ENCODE results near the gene ACOXL. TPM values are rescaled to one million over a fixed set of nuclear protein-coding genes. Genes with fewer than 3 reads are reported as not detected.

The ACOXL gene
- total and polyA plus RNA-seq, 2 experiments from 2014 or later = not detected

- DNase-seq = peak; percentile 10
- H4K20me1 ChIP-seq (ENCODE audit: insufficient read depth) = no peaks in the 10 kb centered on the region
- H3K27me3 ChIP-seq (replicated peaks; ENCODE audit: insufficient read depth) = peaks cover 63% of the 10 kb centered on the region
- no peak overlapping the region for H3K9ac ChIP-seq
- no peak overlapping the region for H3K4me3 ChIP-seq
- H3K79me2 ChIP-seq (ENCODE audit: insufficient read depth) = no peaks in the 10 kb centered on the region
- TF ChIP-seq EZH2phosphoT487 (IDR thresholded peaks at IDR 0.05; ENCODE audit: insufficient read depth, low read depth) (no peak), EZH2 (IDR thresholded peaks at IDR 0.05; ENCODE audit: insufficient read depth, poor library complexity, severe bottlenecking) (no peak)
- no peaks in the 10 kb centered on the region for H3K9me3 ChIP-seq (ENCODE audit: low read depth)
- no peak overlapping the region for H3K4me2 ChIP-seq (ENCODE audit: unreplicated experiment)
- WGBS, 2 experiments (ENCODE audit: low coverage in 1 of 2, low lambda C conversion rate in 2 of 2, missing lambda C conversion rate in 2 of 2) = 59 to 67% methylated on average over 6 of the region's 6 CpGs
- no peaks in the 10 kb centered on the region for H3K36me3 ChIP-seq (ENCODE audit: low read depth)
- in situ Hi-C loops (cut with MboI) = no loop called here
- no peak overlapping the region for H2AFZ ChIP-seq
- no peak overlapping the region for H3K27ac ChIP-seq
- H3K4me1 ChIP-seq (ENCODE audit: insufficient read depth) = peaks cover 15% of the 10 kb centered on the region
- no peaks in the 10 kb centered on the region; the same call in 1 of the 2 replicates for H3F3A ChIP-seq (ENCODE audit: insufficient read depth)
- no peaks in the 10 kb centered on the region for H3K9me2 ChIP-seq (ENCODE audit: insufficient read depth)
Measured at GRCh38 chr2:110713513-110714362, 18.6 kb upstream of the ACOXL start.

- Histone ChIP-seq H3K9me3 (ENCODE audit: low read depth) (no peaks in the 10 kb centered on the region), H3K9ac (no peak overlapping the region), H3K4me3 (no peak overlapping the region), H3K79me2 (ENCODE audit: insufficient read depth) (no peaks in the 10 kb centered on the region), H3K9me2 (ENCODE audit: insufficient read depth) (no peaks in the 10 kb centered on the region), H4K20me1 (ENCODE audit: insufficient read depth) (no peaks in the 10 kb centered on the region), H3K4me1 (ENCODE audit: insufficient read depth) (peaks cover 15% of the 10 kb centered on the region), H3K36me3 (ENCODE audit: low read depth) (no peaks in the 10 kb centered on the region), H2AFZ (no peak overlapping the region), H3K27ac (no peak overlapping the region), H3K4me2 (ENCODE audit: unreplicated experiment) (no peak overlapping the region), H3F3A (ENCODE audit: insufficient read depth) (no peaks in the 10 kb centered on the region; the same call in 1 of the 2 replicates), H3K27me3 (replicated peaks; ENCODE audit: insufficient read depth) (peaks cover 58% of the 10 kb centered on the region)
- in situ Hi-C loops (cut with MboI) = no loop called here
- no peak for TF ChIP-seq EZH2phosphoT487 (IDR thresholded peaks at IDR 0.05; ENCODE audit: insufficient read depth, low read depth)
- no peak for TF ChIP-seq EZH2 (IDR thresholded peaks at IDR 0.05; ENCODE audit: insufficient read depth, poor library complexity, severe bottlenecking)
- WGBS, 2 experiments (ENCODE audit: low coverage in 1 of 2, low lambda C conversion rate in 2 of 2, missing lambda C conversion rate in 2 of 2) = 61 to 64% methylated on average over 6 of the region's 6 CpGs
- no peak for DNase-seq
Measured at GRCh38 chr2:110714452-110715224, 17.7 kb upstream of the ACOXL start.

DNA sequence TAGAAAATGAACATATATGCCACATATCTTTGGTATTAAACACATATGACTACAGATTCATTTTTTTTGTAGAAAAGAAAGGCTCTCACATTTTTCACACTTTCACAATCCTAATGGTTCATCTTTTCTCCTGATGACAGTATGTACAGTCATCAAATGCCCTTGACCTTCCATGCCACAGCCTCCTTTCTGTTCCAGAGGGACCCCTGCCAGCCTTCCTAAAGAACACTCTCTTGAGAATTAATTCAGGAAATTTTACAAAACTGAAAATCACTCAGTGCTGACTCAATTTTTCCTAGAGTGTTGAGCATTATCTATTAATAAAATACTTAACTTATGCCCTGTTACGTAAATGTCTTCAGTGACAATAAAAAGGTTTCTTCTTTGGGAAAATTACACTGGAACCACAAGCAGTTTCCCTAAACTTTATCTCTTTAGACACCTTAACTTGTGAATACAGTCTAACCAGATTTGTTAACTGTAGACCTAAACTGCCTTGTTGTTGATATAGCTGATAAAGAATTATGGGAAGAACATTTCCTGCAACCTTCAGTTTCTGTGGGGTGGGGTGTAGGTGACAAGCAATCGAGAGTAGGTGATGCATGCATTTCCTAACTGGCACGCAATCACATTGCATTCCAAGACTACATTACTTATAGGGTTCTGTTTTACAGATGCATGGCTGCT, 15.3 kb upstream of the ACOXL start:
- in situ Hi-C loops (cut with MboI) = no loop called here
- no peak overlapping the region for H3K9ac ChIP-seq
- no peak overlapping the region for H3K27ac ChIP-seq
- H4K20me1 ChIP-seq (ENCODE audit: insufficient read depth) = no peaks in the 10 kb centered on the region
- H3K79me2 ChIP-seq (ENCODE audit: insufficient read depth) = no peaks in the 10 kb centered on the region
- TF ChIP-seq EZH2phosphoT487 (IDR thresholded peaks at IDR 0.05; ENCODE audit: insufficient read depth, low read depth) (peak; percentile 29; the same call in 1 of the 2 replicates), EZH2 (IDR thresholded peaks at IDR 0.05; ENCODE audit: insufficient read depth, poor library complexity, severe bottlenecking) (no peak)
- no peak overlapping the region for H2AFZ ChIP-seq
- no peaks in the 10 kb centered on the region; the same call in 1 of the 2 replicates for H3F3A ChIP-seq (ENCODE audit: insufficient read depth)
- no peak overlapping the region for H3K4me3 ChIP-seq
- H3K9me2 ChIP-seq (ENCODE audit: insufficient read depth) = no peaks in the 10 kb centered on the region
- no peaks in the 10 kb centered on the region for H3K36me3 ChIP-seq (ENCODE audit: low read depth)
- H3K4me2 ChIP-seq (ENCODE audit: unreplicated experiment) = peak overlapping the region; percentile 30
- H3K4me1 ChIP-seq (ENCODE audit: insufficient read depth) = peaks cover 15% of the 10 kb centered on the region
- H3K9me3 ChIP-seq (ENCODE audit: low read depth) = no peaks in the 10 kb centered on the region
- WGBS, 2 experiments (ENCODE audit: low coverage in 1 of 2, low lambda C conversion rate in 2 of 2, missing lambda C conversion rate in 2 of 2) = 72 to 78% methylated on average over 3 of the region's 3 CpGs
- peaks cover 56% of the 10 kb centered on the region for H3K27me3 ChIP-seq (replicated peaks; ENCODE audit: insufficient read depth)
- peak; percentile 84 for DNase-seq

- H3K4me3 ChIP-seq = no peak overlapping the region
- no peaks in the 10 kb centered on the region for H3K9me3 ChIP-seq (ENCODE audit: low read depth)
- H3K27ac ChIP-seq = no peak overlapping the region
- H3K79me2 ChIP-seq (ENCODE audit: insufficient read depth) = no peaks in the 10 kb centered on the region
- H3K4me1 ChIP-seq (ENCODE audit: insufficient read depth) = peaks cover 15% of the 10 kb centered on the region
- no peaks in the 10 kb centered on the region for H3K36me3 ChIP-seq (ENCODE audit: low read depth)
- peak; percentile 23 for DNase-seq
- no peak overlapping the region for H3K4me2 ChIP-seq (ENCODE audit: unreplicated experiment)
- H2AFZ ChIP-seq = no peak overlapping the region
- 38 to 45% methylated on average over 4 of the region's 4 CpGs for WGBS, 2 experiments (ENCODE audit: low coverage in 1 of 2, low lambda C conversion rate in 2 of 2, missing lambda C conversion rate in 2 of 2)
- TF ChIP-seq EZH2phosphoT487 (IDR thresholded peaks at IDR 0.05; ENCODE audit: insufficient read depth, low read depth) (no peak), EZH2 (IDR thresholded peaks at IDR 0.05; ENCODE audit: insufficient read depth, poor library complexity, severe bottlenecking) (no peak)
- in situ Hi-C loops (cut with MboI) = no loop called here
- H3K9ac ChIP-seq = no peak overlapping the region
- H4K20me1 ChIP-seq (ENCODE audit: insufficient read depth) = no peaks in the 10 kb centered on the region
- no peaks in the 10 kb centered on the region for H3K9me2 ChIP-seq (ENCODE audit: insufficient read depth)
- peaks cover 60% of the 10 kb centered on the region for H3K27me3 ChIP-seq (replicated peaks; ENCODE audit: insufficient read depth)
- no peaks in the 10 kb centered on the region; the same call in 1 of the 2 replicates for H3F3A ChIP-seq (ENCODE audit: insufficient read depth)
Measured at GRCh38 chr2:110717734-110718133, 14.6 kb upstream of the ACOXL start.
